ENCODE data around the gene SLC16A10.

GRCh38 chr6:111199935-111200334, 112.6 kb downstream of the SLC16A10 start:
- TF ChIP-seq, protein P1, sequence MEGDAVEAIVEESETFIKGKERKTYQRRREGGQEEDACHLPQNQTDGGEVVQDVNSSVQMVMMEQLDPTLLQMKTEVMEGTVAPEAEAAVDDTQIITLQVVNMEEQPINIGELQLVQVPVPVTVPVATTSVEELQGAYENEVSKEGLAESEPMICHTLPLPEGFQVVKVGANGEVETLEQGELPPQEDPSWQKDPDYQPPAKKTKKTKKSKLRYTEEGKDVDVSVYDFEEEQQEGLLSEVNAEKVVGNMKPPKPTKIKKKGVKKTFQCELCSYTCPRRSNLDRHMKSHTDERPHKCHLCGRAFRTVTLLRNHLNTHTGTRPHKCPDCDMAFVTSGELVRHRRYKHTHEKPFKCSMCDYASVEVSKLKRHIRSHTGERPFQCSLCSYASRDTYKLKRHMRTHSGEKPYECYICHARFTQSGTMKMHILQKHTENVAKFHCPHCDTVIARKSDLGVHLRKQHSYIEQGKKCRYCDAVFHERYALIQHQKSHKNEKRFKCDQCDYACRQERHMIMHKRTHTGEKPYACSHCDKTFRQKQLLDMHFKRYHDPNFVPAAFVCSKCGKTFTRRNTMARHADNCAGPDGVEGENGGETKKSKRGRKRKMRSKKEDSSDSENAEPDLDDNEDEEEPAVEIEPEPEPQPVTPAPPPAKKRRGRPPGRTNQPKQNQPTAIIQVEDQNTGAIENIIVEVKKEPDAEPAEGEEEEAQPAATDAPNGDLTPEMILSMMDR (optimal IDR thresholded peaks at IDR 0.05 in 1 of 3, IDR thresholded peaks at IDR 0.05 in 1 of 3, conservative IDR thresholded peaks at IDR 0.05 in 1 of 3; ENCODE audit: extremely low read depth in 1 of 3, insufficient read depth in 2 of 3, low read length in 3 of 3), result no peak
- no peak for TF ChIP-seq EZH2 (IDR thresholded peaks at IDR 0.05; ENCODE audit: low read length)
